ENCODE measurements around the gene TIAM1. TPM values are rescaled to one million over a fixed set of nuclear protein-coding genes. Genes with fewer than 3 reads are reported as not detected.

TIAM1 gene
- total and polyA plus RNA-seq, 4 donors, result 3.5 to 58.0 (median 11.8) TPM

- Histone ChIP-seq H3K27ac (ENCODE audit: low read depth in 1 of 2, low read length in 1 of 2) (no peak overlapping the region), H3K4me1 (ENCODE audit: control insufficient read depth in 5 of 5, insufficient read depth in 5 of 5, low read length in 5 of 5) (peaks cover 0 to 23% (median 6%) of the 10 kb centered on the region in 5 donors), H3K9ac (ENCODE audit: insufficient read depth in 1 of 2, low read length in 2 of 2) (no peak overlapping the region), H3K4me3 (no peak overlapping the region), H3K9me3 (ENCODE audit: control insufficient read depth in 4 of 4, insufficient read depth in 3 of 4, low read length in 3 of 4) (no peaks in the 10 kb centered on the region), H3K36me3 (ENCODE audit: control insufficient read depth in 4 of 4, insufficient read depth in 4 of 4, low read length in 4 of 4) (peaks cover 0 to 25% (median 8%) of the 10 kb centered on the region in 4 donors), H3K27me3 (ENCODE audit: control insufficient read depth in 3 of 3, insufficient read depth in 3 of 3, low read length in 2 of 3) (no peaks in the 10 kb centered on the region)
- TF ChIP-seq CTCF (IDR thresholded peaks at IDR 0.05; ENCODE audit: control extremely low read depth, extremely low read depth), result no peak
- WGBS, 2 donors, result 59 to 70% methylated on average over 12 of the region's 12 CpGs
- no peak for ATAC-seq (ENCODE audit: insufficient read depth, low FRiP score)
- DNase-seq, result peak; percentile 40 to 65 (median 50)
Observed at GRCh38 chr21:31135531-31136184, 208.4 kb downstream of the TIAM1 start.

GRCh38 chr21:31133243-31133830 lies 210.7 kb downstream of the TIAM1 start:
- H3K9ac ChIP-seq (ENCODE audit: insufficient read depth in 1 of 2, low read length in 2 of 2), result no peak overlapping the region
- ATAC-seq (ENCODE audit: insufficient read depth, low FRiP score), result no peak

GRCh38 chr21:31132574-31133242 lies 211.4 kb downstream of the TIAM1 start:
- no peak for TF ChIP-seq CTCF (IDR thresholded peaks at IDR 0.05; ENCODE audit: control extremely low read depth, extremely low read depth)
- Histone ChIP-seq H3K36me3 (ENCODE audit: control insufficient read depth in 4 of 4, insufficient read depth in 4 of 4, low read length in 4 of 4) (peaks cover 0 to 29% (median 12%) of the 10 kb centered on the region in 4 donors), H3K4me3 (no peak overlapping the region), H3K9me3 (ENCODE audit: control insufficient read depth in 4 of 4, insufficient read depth in 3 of 4, low read length in 3 of 4) (no peaks in the 10 kb centered on the region), H3K4me1 (ENCODE audit: control insufficient read depth in 5 of 5, insufficient read depth in 5 of 5, low read length in 5 of 5) (peaks cover 0 to 23% (median 6%) of the 10 kb centered on the region in 5 donors), H3K9ac (ENCODE audit: insufficient read depth in 1 of 2, low read length in 2 of 2) (no peak overlapping the region), H3K27ac (ENCODE audit: low read depth in 1 of 2, low read length in 1 of 2) (no peak overlapping the region), H3K27me3 (ENCODE audit: control insufficient read depth in 3 of 3, insufficient read depth in 3 of 3, low read length in 2 of 3) (no peaks in the 10 kb centered on the region)
- DNase-seq (peak; percentile 49 to 72 (median 55)), ATAC-seq (ENCODE audit: insufficient read depth, low FRiP score) (peak; percentile 11)
- 37 to 45% methylated on average over 11 of the region's 11 CpGs for WGBS, 2 donors

More at GRCh38 chr21:31133243-31133830, 210.7 kb downstream of the TIAM1 start:
- 61 to 83% methylated on average over 7 of the region's 7 CpGs for WGBS, 2 donors
- no peak overlapping the region for H3K4me3 ChIP-seq
- H3K9me3 ChIP-seq (ENCODE audit: control insufficient read depth in 4 of 4, insufficient read depth in 3 of 4, low read length in 3 of 4), result no peaks in the 10 kb centered on the region
- peaks cover 0 to 23% (median 6%) of the 10 kb centered on the region in 5 donors for H3K4me1 ChIP-seq (ENCODE audit: control insufficient read depth in 5 of 5, insufficient read depth in 5 of 5, low read length in 5 of 5)
- DNase-seq, result no peak
- no peak for TF ChIP-seq CTCF (IDR thresholded peaks at IDR 0.05; ENCODE audit: control extremely low read depth, extremely low read depth)
- no peak overlapping the region for H3K27ac ChIP-seq (ENCODE audit: low read depth in 1 of 2, low read length in 1 of 2)
- peaks cover 0 to 30% (median 10%) of the 10 kb centered on the region in 4 donors for H3K36me3 ChIP-seq (ENCODE audit: control insufficient read depth in 4 of 4, insufficient read depth in 4 of 4, low read length in 4 of 4)
- H3K27me3 ChIP-seq (ENCODE audit: control insufficient read depth in 3 of 3, insufficient read depth in 3 of 3, low read length in 2 of 3), result no peaks in the 10 kb centered on the region

All from lung (tissue), 12 donors.